Adrenal gland (tissue), 19 donors: ENCODE data around the gene RAD54L. TPM values are rescaled to one million over a fixed set of nuclear protein-coding genes. Genes with fewer than 3 reads are reported as not detected.

ENCODE experiments used
- DNase-seq, 7 donors: peaks; one replicate each; pipeline ENCODE4 v3.0.0-alpha.2; 2019 to 2020
- H3K27ac ChIP-seq, 5 donors: fragments of 200-600 bp; sonication (generic) in 4 of 5; 1 replicate in 3 of 5; 2 replicates in 2 of 5; pipeline versions ENCODE4 v1.5.1 to v1.8.0; 2016 to 2020; ENCODE audit warnings: mild to moderate bottlenecking in 1 of 5
- H3K27me3 ChIP-seq: fragments of 200-600 bp; 2 replicates; pipeline ENCODE4 v1.8.0; 2021
- H3K36me3 ChIP-seq, 2 donors: fragments of 200-600 bp; replicated peaks in 1 of 2; 1 replicate in 1 of 2; 2 replicates in 1 of 2; pipeline versions ENCODE4 v1.5.1 to v1.8.0; 2018 to 2022
- H3K4me1 ChIP-seq, 2 donors: fragments of 200-600 bp; replicated peaks in 1 of 2; 1 replicate in 1 of 2; 2 replicates in 1 of 2; pipeline versions ENCODE4 v1.5.1 to v1.8.0; 2018 to 2021
- H3K4me3 ChIP-seq, 4 donors: fragments of 200-600 bp; sonication (generic) in 3 of 4; one replicate each; pipeline ENCODE4 v1.5.1; 2016 to 2018
- H3K9me3 ChIP-seq, 3 donors: fragments of 200-600 bp; sonication (generic) in 1 of 3; replicated peaks in 1 of 3; 1 replicate in 2 of 3; 2 replicates in 1 of 3; pipeline versions ENCODE4 v1.5.1 to v1.8.0; 2016 to 2021
- CTCF ChIP-seq, 6 experiments: fragments of 450-650 bp in 4 of 6; fragments of 200-600 bp in 2 of 6; sonication (generic) in 1 of 6; IDR thresholded peaks; 1 replicate in 5 of 6; 2 replicates in 1 of 6; pipeline versions ENCODE4 v1.5.1 to v1.8.0; 2016 to 2021; ENCODE audit warnings: antibody characterized with exemption in 6 of 6, mild to moderate bottlenecking in 2 of 6, moderate library complexity in 1 of 6
- POLR2A ChIP-seq, 2 donors: fragments of 450-650 bp; IDR thresholded peaks; one replicate each; pipeline ENCODE4 v1.6.1; 2017; ENCODE audit warnings: antibody characterized with exemption in 2 of 2, mild to moderate bottlenecking in 2 of 2, moderate library complexity in 1 of 2
- WGBS, 4 donors: extraction: QIAGEN DNeasy Blood & Tissue Kit in 2 of 4; methylation state at CpG; one replicate each; pipeline versions ENCODE4 v1.1.5 to v1.1.7; 2013 to 2017; 5-methylcytosine and 5-hydroxymethylcytosine counted together
- intact Hi-C, 2 donors: fragments of 100-400 bp; cut with DNase I; formaldehyde crosslinking; loops; one replicate each; pipeline versions ENCODE4 v1.14.1 to v1.15.0; 2022 to 2023
- long read RNA-seq, 10 donors: library from polyadenylated mRNA in 3 of 10; unstranded in 2 of 10; stranded (forward) in 1 of 10; transcript quantifications; one replicate each; pipeline ENCODE4 v2.0.0 and lab custom pipeline, GENCODE V29; 2021 to 2026
- polyA plus RNA-seq, 3 donors: library from polyadenylated mRNA; stranded (reverse); fragments of 200-250 nt in 2 of 3; fragments of 350-450 nt in 1 of 3; fragmentation: Illumina TruSeq in 1 of 3; extraction: RNeasy Lipid Tissue Mini Kit (QIAGEN cat#74804) in 1 of 3; gene quantifications; one replicate each; pipeline ENCODE4 v1.2.3, GENCODE V29; 2013 to 2014
- total RNA-seq, 9 donors: library from RNA; depleted of rRNA in 4 of 9; stranded (reverse); fragments of >200 nt in 4 of 9; fragments of 120-200 nt in 1 of 9; fragmentation: NEBNext Ultra II Directional in 1 of 9; extraction: Animal tissue kit (Norgen Biotek cat#: 25700) in 1 of 9; gene quantifications; one replicate each; pipeline versions ENCODE4 v1.1.0 to v1.2.4, GENCODE V29; 2013 to 2023
- donor health status: healthy with polysubstance abuse.
- donor health status: Bipolar disorder and iron deficiency.
- donor health status: DM: yes; HTN: yes; CAD: no.
- donor health status: DM: no; HTN: no; CAD: no.
- donor health status: DM: no; HTN: no; CAD: no.
- donor health status: DM: yes; HTN: yes; CAD: no.

The RAD54L gene
- total RNA-seq (1 to 10 TPM in 4 of 9 donors, under 1 TPM in 3, not detected in 2; 0.49 to 3.5 (median 1.1) TPM), polyA plus RNA-seq (1 to 10 TPM; 1.3 to 2.1 (median 1.9) TPM)
- long read RNA-seq, donor 1: 0 reads
- long read RNA-seq, donor 2: 0 reads
- long read RNA-seq, donor 3: 0 reads
- long read RNA-seq, donor 4: 0 reads
- long read RNA-seq, donor 5, partial matches to known transcripts: 0 of 3 reads
- long read RNA-seq, donor 5, other reads (novel, unspliced or antisense): 0 of 3 reads
- long read RNA-seq, donor 6: 0 reads
- long read RNA-seq, donor 7: 0 reads
- long read RNA-seq, donor 8, partial matches to known transcripts: 44 of 58 reads
- long read RNA-seq, donor 8, other reads (novel, unspliced or antisense): 12 of 58 reads
- long read RNA-seq, donor 9, partial matches to known transcripts: 0 of 1 reads
- long read RNA-seq, donor 9, other reads (novel, unspliced or antisense): 0 of 1 reads
- long read RNA-seq, donor 10, partial matches to known transcripts: 34 of 44 reads
- long read RNA-seq, donor 10, other reads (novel, unspliced or antisense): 10 of 44 reads

DNA sequence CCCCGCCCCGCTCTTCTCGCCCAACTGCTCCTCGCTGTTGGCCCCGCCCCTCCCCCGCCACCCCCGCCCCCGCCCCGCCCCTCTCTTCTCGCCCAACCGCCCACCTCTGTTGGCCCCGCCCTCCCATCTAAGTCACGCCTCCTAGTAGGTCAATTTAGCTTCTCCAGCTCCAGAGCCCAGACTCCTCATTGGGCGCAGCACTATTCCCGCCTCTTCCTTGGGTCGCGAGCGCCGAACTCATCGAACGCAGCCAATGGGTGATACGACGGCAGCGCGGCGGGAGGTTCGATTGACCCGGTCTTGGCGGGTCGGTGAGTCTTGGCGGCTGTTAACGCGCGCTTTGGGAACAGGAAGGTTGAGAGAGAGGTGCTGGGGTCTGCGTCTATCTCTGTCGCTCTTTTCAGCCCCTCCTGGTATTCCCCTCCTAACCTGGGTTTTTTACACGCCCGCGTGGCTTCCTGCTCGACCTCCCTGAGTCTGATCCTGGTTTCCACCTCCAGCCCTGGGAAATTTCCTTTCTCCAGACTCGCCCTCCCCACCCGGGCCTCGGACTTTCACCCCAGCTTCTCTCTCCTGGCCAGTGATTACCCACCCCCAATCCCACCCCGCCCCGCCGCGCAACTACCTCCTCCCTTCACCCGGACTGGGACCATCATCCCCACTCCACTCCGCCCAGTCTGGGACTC lies at the start of gene RAD54L:
Gene RAD54L (plus strand): TSS at position 328 of the 686 bp plus-strand sequence. CDS start 643 bp downstream, outside the sequence.
- intact Hi-C loops: loop anchor here in 1 of 2 donors (10.0 kb wide), 1 partner anchor 97 kb away; the partner anchor contains the start of gene NSUN4
- Histone ChIP-seq H3K27me3 (no peaks in the 10 kb centered on the region), H3K4me3 (peak within 1 kb of the TSS in 3 of 4 donors; percentile 31 to 78 (median 76)), H3K9me3 (no peaks in the 10 kb centered on the region), H3K4me1 (peaks cover 7 to 12% of the 10 kb centered on the region in 2 donors), H3K27ac (peak within 1 kb of the TSS in 2 of 5 donors; percentile 38 to 72), H3K36me3 (no peaks in the 10 kb centered on the region)
- TF ChIP-seq POLR2A (IDR thresholded peaks at IDR 0.05) (no peak), CTCF (IDR thresholded peaks at IDR 0.05) (no peak)
- WGBS, 4 donors: 0 to 3% (median 2%) methylated on average over 15 to 46 of the region's 49 CpGs
- peak; percentile 97 to 99 (median 99) for DNase-seq

DNA sequence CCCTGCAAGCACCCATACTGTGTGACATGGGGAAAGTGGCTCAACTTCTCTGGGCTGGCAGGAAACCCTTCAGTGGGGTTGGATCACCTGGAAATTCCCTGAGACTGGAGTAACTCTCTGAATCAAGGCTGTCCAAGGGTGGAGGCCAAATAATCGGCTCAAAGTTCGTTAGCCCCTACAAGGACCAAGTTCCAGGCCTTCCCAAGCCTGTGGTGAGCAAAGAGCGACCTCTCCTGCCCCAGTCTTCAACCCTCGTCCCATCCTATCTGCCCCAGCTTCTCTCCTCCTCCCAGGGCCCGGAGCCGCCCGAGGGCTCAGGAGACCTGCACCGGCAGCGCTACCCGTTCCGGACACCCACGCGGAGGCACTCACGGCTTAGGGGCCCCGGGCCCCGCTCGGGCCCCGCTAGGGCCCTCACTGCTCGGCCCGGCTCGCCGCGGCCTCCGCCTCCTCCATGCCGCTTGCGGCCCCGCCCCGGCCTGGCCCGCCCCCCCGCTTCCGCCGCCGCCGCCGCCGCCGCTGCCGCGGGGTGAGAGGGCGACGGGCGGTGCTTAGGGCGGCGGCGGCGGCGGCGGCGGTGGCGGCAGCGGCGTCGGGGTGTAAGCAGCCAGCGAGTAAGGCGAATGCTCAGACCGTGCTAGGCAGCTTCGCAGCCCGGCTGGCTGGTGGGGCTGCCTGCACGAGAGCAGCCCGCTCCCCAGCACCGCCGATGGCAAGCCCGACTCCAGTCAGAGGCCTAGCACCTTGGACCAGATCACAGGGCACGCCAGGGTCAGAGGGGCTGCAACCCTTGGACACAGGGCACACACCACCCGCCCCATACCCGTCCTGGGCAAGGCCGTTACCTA lies 49.4 kb upstream of the RAD54L start, which contains the start of gene POMGNT1:
Gene POMGNT1 (minus strand): TSS at position 471 of the 848 bp plus-strand sequence. CDS start 613 bp downstream, outside the sequence.
- peak within 1 kb of the TSS; percentile 59 to 88 (median 70) for H3K4me3 ChIP-seq
- TF ChIP-seq POLR2A (IDR thresholded peaks at IDR 0.05): peak; percentile 49 to 73
- no peak for TF ChIP-seq CTCF (IDR thresholded peaks at IDR 0.05)
- no peaks in the 10 kb centered on the region for H3K27me3 ChIP-seq
- H3K9me3 ChIP-seq: no peaks in the 10 kb centered on the region
- H3K36me3 ChIP-seq: peaks cover 0 to 14% of the 10 kb centered on the region in 2 donors
- WGBS, 4 donors: 0 to 2% (median 0%) methylated on average over 2 to 67 of the region's 67 CpGs
- DNase-seq: peak; percentile 56 to 74 (median 68)
- intact Hi-C loops: no loop called here
- peaks cover 21 to 35% of the 10 kb centered on the region in 2 donors for H3K4me1 ChIP-seq
- peak within 1 kb of the TSS in 4 of 5 donors; percentile 16 to 85 (median 62) for H3K27ac ChIP-seq

- Histone ChIP-seq H3K9me3 (no peaks in the 10 kb centered on the region), H3K4me1 (peaks cover 28 to 41% of the 10 kb centered on the region in 2 donors), H3K27ac (no peak overlapping the region), H3K36me3 (peaks cover 0 to 6% of the 10 kb centered on the region in 2 donors), H3K27me3 (no peaks in the 10 kb centered on the region), H3K4me3 (peak overlapping the region in 1 of 4 donors; percentile 88)
- TF ChIP-seq CTCF (IDR thresholded peaks at IDR 0.05): no peak
- no peak for TF ChIP-seq POLR2A (IDR thresholded peaks at IDR 0.05)
- intact Hi-C loops: no loop called here
- DNase-seq: no peak
- 86 to 91% (median 90%) methylated on average over 3 of the region's 3 CpGs for WGBS, 4 donors
These were observed 48.3 kb upstream of the RAD54L start for GRCh38 chr1:46199233-46199749.
